Adrenal gland (tissue), 5 donors: ENCODE measurements around the gene NTRK1.

Source experiments
- POLR2A ChIP-seq, 2 donors: fragments of 450-650 bp; IDR thresholded peaks; one replicate each; pipeline ENCODE4 v1.6.1; 2017; ENCODE audit warnings: antibody characterized with exemption in 2 of 2, mild to moderate bottlenecking in 2 of 2, moderate library complexity in 1 of 2
- TF ChIP-seq, protein P1 (sequence below), 6 experiments: fragments of 450-650 bp in 4 of 6; fragments of 200-600 bp in 2 of 6; sonication (generic) in 1 of 6; IDR thresholded peaks; 1 replicate in 5 of 6; 2 replicates in 1 of 6; pipeline versions ENCODE4 v1.5.1 to v1.8.0; 2016 to 2021; ENCODE audit warnings: antibody characterized with exemption in 6 of 6, mild to moderate bottlenecking in 2 of 6, moderate library complexity in 1 of 6
- donor health status: DM: no; HTN: no; CAD: no.

DNA sequence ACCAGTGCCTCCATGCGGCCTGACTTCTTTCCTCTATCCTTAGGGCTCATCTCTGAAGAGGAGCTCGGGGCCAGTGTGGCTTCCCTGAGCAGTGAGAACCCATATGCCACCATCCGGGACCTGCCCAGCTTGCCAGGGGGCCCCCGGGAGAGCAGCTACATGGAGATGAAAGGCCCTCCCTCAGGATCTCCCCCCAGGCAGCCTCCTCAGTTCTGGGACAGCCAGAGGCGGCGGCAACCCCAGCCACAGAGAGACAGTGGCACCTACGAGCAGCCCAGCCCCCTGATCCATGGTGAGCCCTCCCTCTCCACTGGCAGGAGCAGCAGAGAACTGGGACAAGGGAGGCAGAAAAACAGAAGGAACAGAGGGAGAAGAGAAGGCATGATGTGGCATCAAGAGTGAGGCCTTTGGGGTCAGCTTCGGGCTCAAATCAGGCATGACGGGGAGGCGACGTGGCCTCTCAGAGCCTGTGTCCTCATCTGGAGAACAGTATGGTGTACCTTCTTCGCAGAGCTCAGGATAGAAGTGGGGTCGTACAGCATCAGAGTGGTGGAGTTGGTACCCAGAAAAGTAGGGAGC is 53.2 kb downstream of the NTRK1 start:
- TF ChIP-seq, protein P1, sequence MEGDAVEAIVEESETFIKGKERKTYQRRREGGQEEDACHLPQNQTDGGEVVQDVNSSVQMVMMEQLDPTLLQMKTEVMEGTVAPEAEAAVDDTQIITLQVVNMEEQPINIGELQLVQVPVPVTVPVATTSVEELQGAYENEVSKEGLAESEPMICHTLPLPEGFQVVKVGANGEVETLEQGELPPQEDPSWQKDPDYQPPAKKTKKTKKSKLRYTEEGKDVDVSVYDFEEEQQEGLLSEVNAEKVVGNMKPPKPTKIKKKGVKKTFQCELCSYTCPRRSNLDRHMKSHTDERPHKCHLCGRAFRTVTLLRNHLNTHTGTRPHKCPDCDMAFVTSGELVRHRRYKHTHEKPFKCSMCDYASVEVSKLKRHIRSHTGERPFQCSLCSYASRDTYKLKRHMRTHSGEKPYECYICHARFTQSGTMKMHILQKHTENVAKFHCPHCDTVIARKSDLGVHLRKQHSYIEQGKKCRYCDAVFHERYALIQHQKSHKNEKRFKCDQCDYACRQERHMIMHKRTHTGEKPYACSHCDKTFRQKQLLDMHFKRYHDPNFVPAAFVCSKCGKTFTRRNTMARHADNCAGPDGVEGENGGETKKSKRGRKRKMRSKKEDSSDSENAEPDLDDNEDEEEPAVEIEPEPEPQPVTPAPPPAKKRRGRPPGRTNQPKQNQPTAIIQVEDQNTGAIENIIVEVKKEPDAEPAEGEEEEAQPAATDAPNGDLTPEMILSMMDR (IDR thresholded peaks at IDR 0.05), result no peak
- TF ChIP-seq POLR2A (IDR thresholded peaks at IDR 0.05), result no peak
